Activated T-helper 1 cell treated with anti-CD3 and anti-CD28 coated beads, Interleukin-12 subunit alpha, Interleukin-12 subunit beta, Interleukin-2, Interleukin-4 antibody, amounts not matched to agents 30 ng/mL and 10 ng/mL and 1 ng/mL, durations not matched to agents 14 hours and 24 hours and 36 hours (primary cell): ENCODE measurements around the gene CCDC63. TPM values are rescaled to one million over a fixed set of nuclear protein-coding genes. Genes with fewer than 3 reads are reported as not detected.

ENCODE experiments used
- DNase-seq: peaks from one replicate; pipeline ENCODE4 v3.0.0; 2021; ENCODE audit warnings: low spot score
- H3K27ac Mint-ChIP-seq: one replicate; pipeline ENCODE4 v1.8.0; 2021; ENCODE audit warnings: mild to moderate bottlenecking, mixed read lengths
- H3K27me3 Mint-ChIP-seq: one replicate; pipeline ENCODE4 v1.8.0; 2022; ENCODE audit warnings: mild to moderate bottlenecking, moderate library complexity, mixed read lengths; ENCODE audit not compliant: insufficient read depth
- H3K36me3 Mint-ChIP-seq: one replicate; pipeline ENCODE4 v1.8.0; 2021; ENCODE audit warnings: low read depth, mixed read lengths
- H3K4me1 Mint-ChIP-seq: one replicate; pipeline ENCODE4 v1.8.0; 2021; ENCODE audit warnings: low read depth, mixed read lengths
- H3K4me3 Mint-ChIP-seq: one replicate; pipeline ENCODE4 v1.8.0; 2021; ENCODE audit warnings: mild to moderate bottlenecking, moderate library complexity, mixed read lengths
- H3K9me3 Mint-ChIP-seq: one replicate; pipeline ENCODE4 v1.8.0; 2021; ENCODE audit warnings: mixed read lengths
- intact Hi-C: fragments of 100-400 bp; cut with micrococcal nuclease; formaldehyde crosslinking; loops from one replicate; pipeline ENCODE4 v1.15.1; 2024
- total RNA-seq: library from RNA; stranded (reverse); gene quantifications from 2 replicates; pipeline ENCODE4 v1.2.3, GENCODE V29; 2022

Gene CCDC63
- total RNA-seq, 1 donor from 2014 or later: not detected

GRCh38 chr12:110920324-110920910 lies 73.6 kb downstream of the CCDC63 start, which contains the start of gene MYL2:
TSS of gene MYL2 (minus strand) at chr12:110920579. CDS start at chr12:110920529, 50 bp downstream.
- no peaks in the 10 kb centered on the region for H3K36me3 Mint-ChIP-seq
- no peaks in the 10 kb centered on the region for H3K9me3 Mint-ChIP-seq
- H3K4me1 Mint-ChIP-seq: no peaks in the 10 kb centered on the region
- DNase-seq: no peak
- no peak within 1 kb of the TSS for H3K27ac Mint-ChIP-seq
- peaks cover 7% of the 10 kb centered on the region for H3K27me3 Mint-ChIP-seq
- intact Hi-C loops: no loop called here
- no peak within 1 kb of the TSS for H3K4me3 Mint-ChIP-seq

- intact Hi-C loops: no loop called here
- H3K9me3 Mint-ChIP-seq: no peaks in the 10 kb centered on the region
- no peaks in the 10 kb centered on the region for H3K4me1 Mint-ChIP-seq
- H3K27ac Mint-ChIP-seq: no peak overlapping the region
- no peak for DNase-seq
- no peak overlapping the region for H3K4me3 Mint-ChIP-seq
- H3K36me3 Mint-ChIP-seq: no peaks in the 10 kb centered on the region
- peaks cover 7% of the 10 kb centered on the region for H3K27me3 Mint-ChIP-seq
These were observed 74.5 kb downstream of the CCDC63 start for GRCh38 chr12:110921262-110921661.

DNA sequence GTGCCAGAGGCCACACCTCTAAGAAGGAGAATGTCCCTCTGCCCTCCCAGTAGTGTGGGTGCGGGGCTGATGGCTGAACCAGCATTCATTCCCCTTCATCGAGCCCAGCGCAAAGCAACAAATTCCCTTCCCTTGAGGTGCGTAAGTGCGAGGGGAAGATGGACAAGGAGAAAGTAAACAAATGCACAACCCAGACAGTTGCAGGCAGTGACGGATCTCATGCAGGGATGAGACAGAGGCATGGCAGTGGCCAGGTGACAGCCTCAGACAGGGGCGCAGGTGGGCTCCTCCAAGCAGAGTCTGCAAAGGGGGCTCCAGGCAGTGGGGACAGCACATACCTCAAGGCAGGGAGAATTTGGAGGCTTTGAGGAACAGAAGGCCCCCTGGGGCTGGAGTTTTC lies 75.9 kb downstream of the CCDC63 start:
- H3K27ac Mint-ChIP-seq: no peak overlapping the region
- H3K9me3 Mint-ChIP-seq: no peaks in the 10 kb centered on the region
- no peaks in the 10 kb centered on the region for H3K4me1 Mint-ChIP-seq
- H3K27me3 Mint-ChIP-seq: peaks cover 7% of the 10 kb centered on the region
- DNase-seq: no peak
- H3K4me3 Mint-ChIP-seq: no peak overlapping the region
- H3K36me3 Mint-ChIP-seq: no peaks in the 10 kb centered on the region
- intact Hi-C loops: no loop called here

DNA sequence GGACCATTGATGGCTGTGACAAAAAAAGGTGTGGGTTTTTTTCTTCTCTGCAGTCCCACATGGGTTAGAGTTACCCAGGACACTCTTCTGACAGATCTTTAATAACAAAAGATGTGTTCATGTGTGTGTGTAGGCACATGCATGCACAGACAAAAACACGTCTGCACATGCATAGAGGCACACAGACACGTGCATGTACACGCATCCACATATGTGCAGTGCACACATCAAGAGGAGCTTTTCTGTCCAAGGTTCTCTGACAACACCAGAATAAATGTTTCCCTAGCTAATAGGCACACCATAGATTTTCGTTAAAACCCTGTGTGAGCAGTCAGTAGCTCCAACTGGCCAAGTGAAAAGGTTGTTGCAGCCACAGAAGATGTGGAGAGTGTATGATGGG lies 76.4 kb downstream of the CCDC63 start:
- Mint-ChIP-seq H3K27me3 (peaks cover 7% of the 10 kb centered on the region), H3K4me3 (no peak overlapping the region), H3K9me3 (no peaks in the 10 kb centered on the region), H3K4me1 (no peaks in the 10 kb centered on the region), H3K36me3 (no peaks in the 10 kb centered on the region), H3K27ac (no peak overlapping the region)
- intact Hi-C loops: no loop called here
- no peak for DNase-seq

- no peaks in the 10 kb centered on the region for H3K36me3 Mint-ChIP-seq
- no peaks in the 10 kb centered on the region for H3K9me3 Mint-ChIP-seq
- DNase-seq: no peak
- H3K4me3 Mint-ChIP-seq: no peak overlapping the region
- H3K27ac Mint-ChIP-seq: no peak overlapping the region
- peaks cover 7% of the 10 kb centered on the region for H3K27me3 Mint-ChIP-seq
- H3K4me1 Mint-ChIP-seq: no peaks in the 10 kb centered on the region
- intact Hi-C loops: no loop called here
These were observed 77.0 kb downstream of the CCDC63 start for GRCh38 chr12:110923692-110924334.

- no peaks in the 10 kb centered on the region for H3K4me1 Mint-ChIP-seq
- no peak overlapping the region for H3K4me3 Mint-ChIP-seq
- no peak overlapping the region for H3K27ac Mint-ChIP-seq
- H3K36me3 Mint-ChIP-seq: no peaks in the 10 kb centered on the region
- H3K9me3 Mint-ChIP-seq: no peaks in the 10 kb centered on the region
- no peak for DNase-seq
- no peaks in the 10 kb centered on the region for H3K27me3 Mint-ChIP-seq
- intact Hi-C loops: no loop called here
These were observed 80.8 kb downstream of the CCDC63 start for GRCh38 chr12:110927546-110927945.

- DNase-seq: no peak
- no peaks in the 10 kb centered on the region for H3K9me3 Mint-ChIP-seq
- no peak overlapping the region for H3K27ac Mint-ChIP-seq
- intact Hi-C loops: no loop called here
- H3K4me3 Mint-ChIP-seq: no peak overlapping the region
- H3K36me3 Mint-ChIP-seq: no peaks in the 10 kb centered on the region
- no peaks in the 10 kb centered on the region for H3K4me1 Mint-ChIP-seq
- no peaks in the 10 kb centered on the region for H3K27me3 Mint-ChIP-seq
These were observed 81.9 kb downstream of the CCDC63 start for GRCh38 chr12:110928700-110929099.

GRCh38 chr12:110929818-110930217 lies 83.0 kb downstream of the CCDC63 start:
- intact Hi-C loops: no loop called here
- Mint-ChIP-seq H3K27ac (no peak overlapping the region), H3K36me3 (no peaks in the 10 kb centered on the region), H3K27me3 (no peaks in the 10 kb centered on the region), H3K4me3 (no peak overlapping the region), H3K9me3 (no peaks in the 10 kb centered on the region), H3K4me1 (no peaks in the 10 kb centered on the region)
- no peak for DNase-seq

DNA sequence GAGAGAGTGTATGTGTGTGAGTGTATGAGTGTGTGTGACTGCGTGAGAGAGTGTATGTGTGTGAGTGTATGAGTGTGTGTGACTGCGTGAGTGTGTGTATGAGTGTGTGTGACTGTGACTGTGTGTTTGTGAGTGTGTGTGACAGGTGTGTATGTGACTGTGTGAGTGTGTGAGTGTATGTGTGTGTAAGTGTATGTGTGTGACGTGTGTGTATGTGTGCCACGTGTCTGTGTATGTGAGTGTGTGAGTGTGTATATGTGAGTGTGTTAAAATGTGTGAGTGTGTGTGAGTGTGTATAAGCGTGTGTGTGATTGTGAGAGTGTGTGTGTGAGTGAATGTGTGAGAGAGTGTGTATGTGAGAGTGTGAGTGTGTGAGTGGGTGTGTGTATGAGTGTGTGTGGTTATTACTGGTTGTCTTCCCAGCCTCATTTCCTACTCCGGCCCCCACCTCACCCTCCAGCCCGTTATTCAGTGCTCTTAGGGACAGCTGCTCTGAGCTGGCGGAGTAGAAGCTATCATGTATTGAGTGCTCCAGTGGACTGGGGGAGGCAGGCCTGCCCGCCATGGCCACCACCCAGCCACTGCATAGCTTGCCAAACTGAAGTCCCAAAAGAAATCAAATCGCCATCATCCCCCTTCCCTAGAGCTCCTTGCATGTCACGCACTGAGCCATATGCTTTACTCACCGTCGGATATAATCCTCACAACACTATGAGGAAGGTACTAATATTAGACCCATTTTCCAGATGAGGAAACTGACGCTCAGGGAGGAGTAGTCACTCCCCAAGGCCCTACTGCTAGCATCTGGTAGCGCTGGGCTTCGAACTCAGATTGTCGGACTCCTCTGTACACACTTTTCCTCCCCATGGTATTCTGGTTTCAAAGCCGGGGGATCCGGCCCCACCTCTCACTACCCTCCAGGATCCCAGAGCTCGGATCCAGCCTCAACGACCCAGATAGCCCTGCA lies 83.8 kb downstream of the CCDC63 start:
- H3K9me3 Mint-ChIP-seq: no peaks in the 10 kb centered on the region
- no peaks in the 10 kb centered on the region for H3K36me3 Mint-ChIP-seq
- H3K4me3 Mint-ChIP-seq: no peak overlapping the region
- no peaks in the 10 kb centered on the region for H3K4me1 Mint-ChIP-seq
- no peaks in the 10 kb centered on the region for H3K27me3 Mint-ChIP-seq
- no peak for DNase-seq
- intact Hi-C loops: no loop called here
- H3K27ac Mint-ChIP-seq: no peak overlapping the region

- no peak for DNase-seq
- Mint-ChIP-seq H3K9me3 (no peaks in the 10 kb centered on the region), H3K4me3 (no peak overlapping the region), H3K27me3 (no peaks in the 10 kb centered on the region), H3K36me3 (no peaks in the 10 kb centered on the region), H3K27ac (no peak overlapping the region), H3K4me1 (no peaks in the 10 kb centered on the region)
- intact Hi-C loops: no loop called here
These were observed 84.5 kb downstream of the CCDC63 start for GRCh38 chr12:110931315-110931728.

- no peaks in the 10 kb centered on the region for H3K9me3 Mint-ChIP-seq
- intact Hi-C loops: no loop called here
- H3K27ac Mint-ChIP-seq: no peak overlapping the region
- H3K4me3 Mint-ChIP-seq: no peak overlapping the region
- peaks cover 2% of the 10 kb centered on the region for H3K4me1 Mint-ChIP-seq
- no peaks in the 10 kb centered on the region for H3K27me3 Mint-ChIP-seq
- no peaks in the 10 kb centered on the region for H3K36me3 Mint-ChIP-seq
- no peak for DNase-seq
These were observed 85.3 kb downstream of the CCDC63 start for GRCh38 chr12:110932046-110932445.

- H3K4me3 Mint-ChIP-seq: no peak overlapping the region
- H3K36me3 Mint-ChIP-seq: no peaks in the 10 kb centered on the region
- no peaks in the 10 kb centered on the region for H3K27me3 Mint-ChIP-seq
- intact Hi-C loops: no loop called here
- H3K27ac Mint-ChIP-seq: no peak overlapping the region
- peaks cover 5% of the 10 kb centered on the region for H3K4me1 Mint-ChIP-seq
- no peaks in the 10 kb centered on the region for H3K9me3 Mint-ChIP-seq
- no peak for DNase-seq
These were observed 86.7 kb downstream of the CCDC63 start for GRCh38 chr12:110933326-110933974.
